GM19397 (cell line): Measurements from ENCODE around the gene UTP11.

ENCODE experiments used
- ATAC-seq: cut with Tn5 transposase; IDR thresholded peaks from one replicate; pipeline ENCODE4 v1.9.1; 2021; ENCODE audit warnings: mild to moderate bottlenecking, moderate library complexity; ENCODE audit not compliant: unreplicated experiment

The UTP11 gene

DNA sequence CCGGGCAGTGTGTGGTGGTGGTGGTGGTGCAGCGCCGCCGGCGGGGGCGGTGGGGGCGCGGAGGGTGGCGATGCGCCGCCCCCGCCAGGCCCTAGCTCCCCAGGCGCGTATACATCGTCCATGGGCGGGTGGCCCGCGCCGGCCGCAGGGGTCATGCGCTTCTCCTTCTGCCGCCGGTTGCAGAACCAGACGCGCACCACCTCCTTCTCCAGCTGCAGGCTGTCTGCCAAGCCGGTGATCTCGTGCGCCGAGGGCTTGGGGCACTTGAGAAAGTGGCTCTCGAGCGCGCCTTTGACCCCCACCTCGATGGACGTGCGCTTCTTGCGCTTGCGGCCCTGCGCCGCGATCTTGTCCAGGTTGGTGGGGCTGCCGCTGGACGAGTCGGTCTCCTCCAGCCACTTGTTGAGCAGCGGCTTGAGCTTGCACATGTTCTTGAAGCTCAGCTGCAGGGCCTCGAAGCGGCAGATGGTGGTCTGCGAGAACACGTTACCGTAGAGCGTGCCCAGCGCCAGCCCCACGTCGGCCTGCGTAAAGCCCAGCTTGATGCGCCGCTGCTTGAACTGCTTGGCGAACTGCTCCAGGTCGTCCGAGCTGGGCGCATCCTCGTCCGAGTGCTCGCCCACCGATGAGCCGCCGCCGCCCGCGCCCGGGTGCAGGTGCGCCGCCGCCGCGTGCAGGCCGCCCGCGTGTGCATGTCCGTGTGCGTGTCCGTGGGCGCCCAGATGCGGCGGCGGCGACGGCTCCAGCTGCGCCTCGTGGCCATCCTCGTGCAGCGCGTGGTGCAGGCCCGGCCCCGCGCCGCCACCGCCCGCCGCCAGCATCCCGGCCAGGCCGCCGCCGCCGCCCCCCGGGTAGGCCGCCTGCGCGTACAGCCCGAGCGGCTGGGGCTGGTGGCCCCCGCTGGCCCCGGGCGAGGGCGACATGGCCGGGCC, 33.1 kb downstream of the UTP11 start:
- ATAC-seq, result no peak

GRCh38 chr1:38046333-38046883, 33.9 kb downstream of the UTP11 start, which contains the start of gene POU3F1:
Gene POU3F1, minus strand, starts transcription at chr1:38046793. Its CDS starts 50 bp downstream, at chr1:38046743.
- ATAC-seq, result no peak

- peak; percentile 76 for ATAC-seq
These were observed 34.5 kb downstream of the UTP11 start for GRCh38 chr1:38046884-38047602.

GRCh38 chr1:38047603-38048141, 35.1 kb downstream of the UTP11 start:
- ATAC-seq, result no peak

DNA sequence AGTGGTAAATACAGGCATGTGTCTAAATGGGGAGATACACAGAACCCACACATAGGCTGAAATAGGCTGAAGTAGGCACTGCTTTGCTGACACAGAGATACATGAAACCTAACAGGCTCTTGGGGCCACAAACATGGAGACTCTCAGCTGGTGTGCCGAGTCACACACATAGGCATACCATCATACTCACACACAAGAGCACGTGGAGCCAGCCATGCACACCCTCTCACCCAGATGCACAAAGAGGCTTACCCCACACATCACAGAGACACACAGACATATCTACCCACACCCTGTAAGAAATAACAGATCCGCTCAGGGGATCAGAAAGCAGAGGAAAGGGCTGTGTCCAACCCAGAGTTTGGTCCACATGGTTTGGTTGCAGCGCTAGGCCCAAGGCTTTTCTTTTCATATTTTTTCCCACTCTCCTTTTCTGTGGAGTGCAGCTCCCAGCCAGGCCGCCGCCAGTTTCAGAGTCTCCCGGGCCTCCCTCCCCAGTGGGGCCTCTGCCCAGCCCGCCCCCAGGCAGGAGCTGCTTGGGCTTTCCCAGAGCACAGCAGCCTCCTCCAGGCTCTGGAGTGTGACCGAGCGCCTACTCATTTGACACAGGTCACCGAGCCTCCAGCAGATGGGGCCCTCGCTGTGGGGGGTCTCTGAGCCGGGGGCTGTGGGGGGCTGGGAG, 38.0 kb downstream of the UTP11 start:
- ATAC-seq, result no peak

- no peak for ATAC-seq
These were observed 38.6 kb downstream of the UTP11 start for GRCh38 chr1:38051079-38051543.

DNA sequence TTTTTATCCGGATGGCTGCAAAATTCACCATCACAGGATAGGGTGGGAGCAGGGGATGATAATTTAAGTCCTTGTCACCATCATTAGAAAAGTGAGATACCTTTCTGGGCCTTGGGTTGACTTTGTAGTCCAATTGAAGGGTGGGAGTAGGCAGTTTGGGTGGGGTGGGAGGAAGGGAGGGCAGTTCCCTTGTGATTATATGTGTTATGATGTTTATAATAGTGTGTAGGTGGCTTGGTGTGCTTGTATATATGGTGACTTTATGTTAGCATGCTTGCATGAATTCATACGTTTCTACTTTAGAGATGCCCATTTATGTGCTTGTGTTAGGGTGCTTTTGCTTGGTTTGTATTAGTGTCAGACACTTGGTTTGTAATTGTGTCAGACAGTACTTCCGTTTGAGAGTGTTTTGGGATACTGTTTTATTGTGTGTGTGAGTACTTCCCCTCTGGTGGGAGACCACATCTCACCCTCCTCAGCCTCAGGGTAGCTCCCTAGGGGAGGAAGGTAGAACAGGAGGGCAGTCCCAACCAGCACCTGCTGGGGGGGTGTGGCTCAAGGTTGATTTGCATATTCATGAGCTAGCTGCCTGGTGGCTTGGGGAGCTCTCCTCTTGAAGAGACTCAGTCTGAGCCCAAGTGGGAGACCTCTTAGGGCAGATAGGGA, 40.3 kb downstream of the UTP11 start:
- peak; percentile 75 for ATAC-seq

GRCh38 chr1:38053416-38054091, 41.0 kb downstream of the UTP11 start:
- ATAC-seq, result no peak

GRCh38 chr1:38055398-38055797, 42.9 kb downstream of the UTP11 start:
- no peak for ATAC-seq

DNA sequence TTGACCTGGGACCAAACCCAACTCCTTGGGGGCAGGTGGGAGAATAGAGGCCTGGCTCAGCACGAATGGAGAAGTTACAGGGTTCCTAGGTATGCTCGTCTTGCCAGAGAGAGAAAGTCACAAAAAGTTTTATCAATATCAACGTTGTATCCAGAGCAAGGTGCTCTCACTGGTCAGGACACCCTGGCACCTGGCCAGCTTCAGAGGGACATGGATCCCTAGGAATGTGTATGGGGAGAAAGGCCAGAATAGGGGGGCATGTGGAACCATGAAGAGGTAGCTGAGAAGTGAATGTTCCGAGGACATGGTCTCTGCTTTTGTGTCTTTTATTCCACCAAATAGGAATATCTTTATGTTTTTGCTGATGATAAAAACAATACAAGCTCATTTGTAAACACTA, 43.4 kb downstream of the UTP11 start:
- no peak for ATAC-seq

GRCh38 chr1:38059635-38060250, 47.2 kb downstream of the UTP11 start:
- no peak for ATAC-seq

GRCh38 chr1:38060498-38060897, 48.0 kb downstream of the UTP11 start:
- ATAC-seq, result no peak

DNA sequence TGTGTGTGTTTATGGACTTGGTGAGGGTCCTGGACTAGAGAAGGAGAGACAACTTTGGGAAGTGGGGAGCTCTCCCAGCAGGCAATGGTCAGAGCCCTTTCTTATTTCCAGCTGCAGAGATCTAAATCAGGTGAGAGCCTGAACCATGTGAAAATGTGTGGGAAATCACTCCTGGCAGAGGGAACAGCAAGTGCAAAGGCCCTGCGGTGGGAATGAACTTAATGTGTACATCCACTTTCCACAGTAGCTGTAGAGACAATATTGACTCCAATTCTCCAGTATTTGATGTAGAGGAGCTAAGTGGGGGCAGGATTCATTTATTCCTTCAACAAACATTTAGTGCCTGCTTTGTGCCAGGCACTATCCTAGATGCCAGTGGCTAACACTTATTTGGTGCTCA, 48.8 kb downstream of the UTP11 start:
- ATAC-seq, result no peak

GRCh38 chr1:38061883-38062328, 49.4 kb downstream of the UTP11 start:
- ATAC-seq, result peak; percentile 52

GRCh38 chr1:38062361-38063288, 50.1 kb downstream of the UTP11 start:
- no peak for ATAC-seq

- no peak for ATAC-seq
These were observed 51.1 kb downstream of the UTP11 start for GRCh38 chr1:38063616-38064015.

- no peak for ATAC-seq
These were observed 51.8 kb downstream of the UTP11 start for GRCh38 chr1:38064197-38064903.
